ENCODE measurements around the gene CELSR1. TPM values are rescaled to one million over a fixed set of nuclear protein-coding genes. Genes with fewer than 3 reads are reported as not detected.

Gene CELSR1
- total RNA-seq, 2 experiments from 2014 or later: 0.92 to 1.0 TPM

Other genes starting within 250 kb of the CELSR1 start
- gene GTSE1, start 240.8 kb downstream of the CELSR1 start, total RNA-seq: under 1 TPM; 0.19 to 0.30 TPM
- 10 to 100 TPM; 51.0 to 56.3 TPM for gene TRMU, start 201.9 kb downstream of the CELSR1 start, total RNA-seq
- gene GRAMD4, start 82.8 kb upstream of the CELSR1 start, total RNA-seq: 1 to 10 TPM; 8.4 to 8.7 TPM
- gene CERK, start 200.6 kb upstream of the CELSR1 start, total RNA-seq: 10 to 100 TPM; 93.5 to 95.0 TPM
- gene TBC1D22A, start 225.0 kb upstream of the CELSR1 start, total RNA-seq: 10 to 100 TPM; 21.8 to 27.4 TPM